Coronary artery (tissue), 2 donors: ENCODE data around the gene ATP11A.

Experiments
- DNase-seq: peaks from one replicate; pipeline ENCODE4 v3.0.0-alpha.2; 2017; ENCODE audit warnings: low spot score
- H3K27ac ChIP-seq, 2 donors: fragments of 200-600 bp; sonication (generic); one replicate each; pipeline ENCODE4 v1.5.1; 2016 to 2019
- H3K4me3 ChIP-seq: fragments of 200-600 bp; sonication (generic); 2 replicates; pipeline ENCODE4 v1.5.1; 2016; ENCODE audit warnings: mild to moderate bottlenecking, moderate library complexity
- TF ChIP-seq, protein P1 (sequence below): fragments of 200-600 bp; sonication (generic); IDR thresholded peaks from one replicate; pipeline ENCODE4 v1.5.1; 2019; ENCODE audit warnings: antibody characterized with exemption

Gene ATP11A

DNA sequence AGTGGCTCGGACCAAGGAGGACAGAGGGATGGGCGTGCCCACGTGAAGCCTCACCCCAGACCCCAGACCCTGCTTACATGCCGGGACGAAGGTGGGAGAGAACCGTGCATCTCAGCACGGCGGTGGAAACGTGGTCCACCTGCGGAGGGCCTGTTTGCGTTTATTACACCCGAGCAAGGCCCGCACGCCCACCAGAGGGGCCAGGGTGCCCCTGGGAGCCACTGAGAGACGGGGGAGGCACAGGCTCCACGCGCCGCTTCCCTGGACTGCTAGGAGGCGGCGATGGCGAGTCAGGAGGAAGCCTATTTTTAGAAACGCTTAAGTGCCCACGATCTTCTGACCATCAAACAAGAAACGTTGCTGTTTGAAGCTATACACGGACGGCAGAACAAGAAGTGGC, 80.7 kb downstream of the ATP11A start:
- Histone ChIP-seq H3K4me3 (no peak overlapping the region), H3K27ac (no peak overlapping the region)
- TF ChIP-seq, protein P1, sequence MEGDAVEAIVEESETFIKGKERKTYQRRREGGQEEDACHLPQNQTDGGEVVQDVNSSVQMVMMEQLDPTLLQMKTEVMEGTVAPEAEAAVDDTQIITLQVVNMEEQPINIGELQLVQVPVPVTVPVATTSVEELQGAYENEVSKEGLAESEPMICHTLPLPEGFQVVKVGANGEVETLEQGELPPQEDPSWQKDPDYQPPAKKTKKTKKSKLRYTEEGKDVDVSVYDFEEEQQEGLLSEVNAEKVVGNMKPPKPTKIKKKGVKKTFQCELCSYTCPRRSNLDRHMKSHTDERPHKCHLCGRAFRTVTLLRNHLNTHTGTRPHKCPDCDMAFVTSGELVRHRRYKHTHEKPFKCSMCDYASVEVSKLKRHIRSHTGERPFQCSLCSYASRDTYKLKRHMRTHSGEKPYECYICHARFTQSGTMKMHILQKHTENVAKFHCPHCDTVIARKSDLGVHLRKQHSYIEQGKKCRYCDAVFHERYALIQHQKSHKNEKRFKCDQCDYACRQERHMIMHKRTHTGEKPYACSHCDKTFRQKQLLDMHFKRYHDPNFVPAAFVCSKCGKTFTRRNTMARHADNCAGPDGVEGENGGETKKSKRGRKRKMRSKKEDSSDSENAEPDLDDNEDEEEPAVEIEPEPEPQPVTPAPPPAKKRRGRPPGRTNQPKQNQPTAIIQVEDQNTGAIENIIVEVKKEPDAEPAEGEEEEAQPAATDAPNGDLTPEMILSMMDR: no peak
- no peak for DNase-seq

DNA sequence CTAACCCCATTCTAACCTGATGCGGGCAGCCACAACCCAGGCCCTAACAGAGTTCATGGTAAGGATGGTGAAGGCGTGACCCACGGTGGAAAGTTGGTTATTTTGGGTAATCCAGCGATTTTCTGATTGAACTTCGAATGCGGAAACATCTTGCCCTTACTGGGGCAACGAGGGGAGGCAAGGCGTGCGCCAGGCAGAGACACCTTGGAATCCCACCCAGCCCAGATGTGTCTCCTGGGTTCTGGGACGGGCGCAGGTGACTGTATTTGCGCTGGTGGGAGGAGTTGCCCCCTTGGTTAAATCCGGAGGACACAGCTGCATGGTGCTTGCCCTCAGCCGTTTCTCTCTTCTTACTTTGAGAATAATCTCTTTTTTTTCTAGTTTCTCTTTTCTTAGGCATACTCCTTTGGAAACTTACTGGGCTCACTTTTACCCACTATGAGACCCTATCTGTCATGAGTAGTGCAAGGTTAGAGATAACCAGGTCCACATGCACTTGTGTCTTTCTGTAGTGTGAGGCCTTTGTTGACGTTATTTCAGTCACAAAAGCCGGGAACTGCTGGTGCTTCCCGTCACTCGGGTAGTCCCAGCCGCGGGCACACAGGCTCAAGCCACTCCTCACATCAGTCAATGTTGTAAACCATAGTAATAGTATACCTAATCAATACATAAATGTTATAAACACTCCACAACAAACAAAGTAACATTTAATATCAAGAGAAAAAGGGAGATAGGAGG, 81.5 kb downstream of the ATP11A start:
- DNase-seq: no peak
- H3K4me3 ChIP-seq: no peak overlapping the region
- H3K27ac ChIP-seq: no peak overlapping the region
- TF ChIP-seq, protein P1: no peak

DNA sequence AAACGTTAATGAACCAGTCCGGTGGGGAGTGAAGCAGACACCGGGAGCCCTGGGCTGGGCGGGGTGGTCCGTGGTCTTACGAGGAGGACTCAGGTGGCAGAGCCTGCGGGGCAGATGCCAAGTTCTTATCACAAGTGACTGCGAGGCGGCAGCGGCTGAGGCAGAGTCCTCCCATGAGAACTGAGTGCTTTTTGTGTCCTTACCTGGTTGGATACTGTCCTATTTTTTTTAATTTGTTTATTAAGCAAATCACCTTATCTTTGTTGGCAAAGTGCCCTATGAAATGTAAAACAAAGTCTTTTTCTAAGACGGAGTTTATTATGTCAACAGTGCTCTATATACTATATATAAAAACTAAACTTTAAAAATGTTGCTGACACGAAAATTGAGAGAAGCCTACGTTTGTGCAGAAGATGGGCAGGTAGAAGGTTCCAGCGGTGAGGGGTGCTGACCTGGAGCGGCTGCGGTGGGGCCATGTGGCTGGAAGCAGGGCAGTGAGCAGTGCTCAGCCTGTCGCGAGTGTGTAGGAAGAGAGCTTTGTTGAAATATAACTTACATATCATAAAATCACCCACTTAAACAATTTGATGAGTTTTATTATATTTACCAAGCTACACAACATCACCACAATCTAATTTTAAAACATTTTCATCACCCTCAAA, 82.2 kb downstream of the ATP11A start:
- no peak overlapping the region for H3K4me3 ChIP-seq
- TF ChIP-seq, protein P1: no peak
- no peak overlapping the region for H3K27ac ChIP-seq
- no peak for DNase-seq

DNA sequence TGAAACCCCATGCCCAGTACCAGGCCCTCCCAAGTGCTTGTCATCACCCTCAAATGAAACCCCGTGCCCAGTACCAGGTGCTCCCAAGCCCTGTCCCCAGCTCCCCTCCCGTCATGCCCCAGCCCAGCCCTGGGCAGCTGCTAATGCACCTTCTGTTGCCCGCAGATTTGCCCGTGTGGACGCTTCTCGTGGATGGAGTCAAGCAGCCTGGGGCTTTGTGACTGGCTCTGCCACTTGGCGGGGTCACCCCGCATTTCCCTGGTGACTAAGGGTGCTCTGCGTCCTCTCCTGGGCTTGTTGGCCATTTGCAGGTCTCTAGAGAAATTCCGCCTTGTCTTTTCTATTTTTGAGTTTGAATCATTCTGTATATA, 82.7 kb downstream of the ATP11A start:
- H3K27ac ChIP-seq: no peak overlapping the region
- DNase-seq: no peak
- no peak overlapping the region for H3K4me3 ChIP-seq
- TF ChIP-seq, protein P1: no peak

DNA sequence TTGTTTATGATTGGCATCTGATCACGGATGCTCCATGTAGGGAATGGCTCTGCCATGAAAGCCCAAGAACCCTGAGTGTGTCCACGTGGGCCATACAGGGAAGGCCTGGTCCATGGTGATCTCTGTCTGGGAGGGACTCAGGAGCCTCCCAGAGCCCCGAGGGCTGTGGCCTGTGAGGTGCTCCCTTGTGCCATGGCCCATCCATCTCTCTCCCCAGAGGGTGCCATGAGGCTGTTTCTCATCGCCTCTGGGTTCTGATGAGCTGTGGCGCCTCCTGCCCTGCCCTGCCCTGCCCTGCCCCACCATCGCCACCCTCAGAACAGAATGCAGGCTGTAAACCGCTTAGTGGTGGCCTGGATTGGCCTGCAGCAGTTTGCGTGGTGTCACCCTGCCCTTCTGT, 83.1 kb downstream of the ATP11A start:
- no peak overlapping the region for H3K27ac ChIP-seq
- no peak overlapping the region for H3K4me3 ChIP-seq
- DNase-seq: no peak
- TF ChIP-seq, protein P1: no peak

DNA sequence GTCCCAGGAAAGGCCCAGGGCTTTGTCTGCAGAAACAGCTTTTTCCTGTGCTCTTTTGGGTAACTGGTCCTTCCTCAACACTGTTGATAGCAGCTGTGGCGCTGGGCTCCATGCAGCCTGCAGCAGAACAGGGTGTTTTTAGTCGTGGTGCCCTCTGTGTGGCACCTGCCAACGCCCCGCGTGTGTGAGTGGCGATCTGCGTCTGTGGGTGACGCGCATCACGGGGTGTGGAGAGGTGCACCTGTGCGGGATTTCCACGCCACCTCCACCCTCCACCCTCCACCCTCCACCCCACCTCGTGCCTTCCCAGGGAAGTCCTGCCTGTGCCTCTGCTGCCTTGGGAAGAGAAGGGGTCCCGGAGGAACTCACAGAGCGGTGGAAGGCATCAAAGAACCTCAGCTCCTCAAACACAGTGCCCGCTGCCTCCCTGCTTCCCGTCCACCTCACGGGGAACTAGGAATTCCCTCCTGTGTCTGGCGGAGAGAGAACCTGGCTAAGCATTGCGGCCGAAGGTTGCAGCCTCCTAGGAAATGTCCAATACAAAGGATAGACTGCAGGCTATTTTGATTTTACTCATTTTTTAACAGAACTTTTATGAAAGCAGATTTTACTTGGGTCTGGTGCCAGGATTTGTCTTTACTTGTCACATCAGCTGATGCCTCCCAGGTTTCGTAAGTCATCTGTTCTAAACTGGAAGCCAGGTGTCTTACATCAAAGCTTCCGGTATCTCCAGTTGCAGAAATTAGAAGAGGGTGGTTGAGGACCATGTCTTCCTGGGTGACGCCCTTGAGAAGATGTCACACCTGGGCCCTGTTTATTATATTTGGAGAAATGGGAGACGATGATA, 84.0 kb downstream of the ATP11A start:
- TF ChIP-seq, protein P1: no peak
- Histone ChIP-seq H3K4me3 (no peak overlapping the region), H3K27ac (no peak overlapping the region)
- DNase-seq: no peak
